Panc1 (cell line): ENCODE data around the gene DNTT. TPM values are rescaled to one million over a fixed set of nuclear protein-coding genes. Genes with fewer than 3 reads are reported as not detected.

ENCODE experiments used
- ATAC-seq: fragments of 200-7000 bp; cut with Tn5 transposase; 2 replicates; pipeline ENCODE4 v1.9.1; 2020; ENCODE audit warnings: mild to moderate bottlenecking, moderate library complexity
- BruUV-seq: library from RNA; stranded (reverse); fragments of 400-500 nt; replicated peaks from 2 replicates; lab custom pipeline; 2021; lab: Mats Ljungman, UMichigan
- CTCF ChIA-PET: fragments of 300-600 bp; sonication (Branson Sonifier 250); formaldehyde crosslinking; loops from one replicate; lab custom pipeline; 2022; ENCODE audit warnings: antibody characterized with exemption; lab: Charles Lee
- POLR2A ChIA-PET: fragments of 300-600 bp; sonication (Branson Sonifier 250); formaldehyde crosslinking; loops from one replicate; lab custom pipeline; 2022; ENCODE audit warnings: antibody characterized with exemption; lab: Charles Lee
- DNase-seq: peaks from one replicate; pipeline ENCODE4 v3.0.0-alpha.2; 2010; ENCODE audit warnings: low read depth, low spot score
- H3K27ac ChIP-seq: 2 replicates; pipeline ENCODE4 v1.5.1; 2011; ENCODE audit warnings: mild to moderate bottlenecking, low read length, inconsistent platforms
- H3K27me3 ChIP-seq: fragments of 200-500 bp; sonication (Bioruptor generic); 2 replicates; pipeline ENCODE4 v1.6.0; 2014; ENCODE audit warnings: low read length, inconsistent platforms; ENCODE audit not compliant: control insufficient read depth, insufficient read depth
- H3K36me3 ChIP-seq: fragments of 200-500 bp; sonication (Bioruptor generic); 2 replicates; pipeline ENCODE4 v1.5.1; 2014; ENCODE audit warnings: inconsistent platforms, mild to moderate bottlenecking, low read length, moderate library complexity; ENCODE audit not compliant: control insufficient read depth, insufficient read depth
- H3K4me1 ChIP-seq: 2 replicates; pipeline ENCODE4 v1.5.1; 2011; ENCODE audit warnings: inconsistent platforms, mild to moderate bottlenecking, low read length, moderate library complexity; ENCODE audit not compliant: control insufficient read depth, insufficient read depth
- H3K4me3 ChIP-seq, 2 experiments: 2 replicates each; pipeline ENCODE4 v1.5.1; 2011 to 2012; ENCODE audit warnings: low read depth in 2 of 2, low read length in 2 of 2, mild to moderate bottlenecking in 2 of 2, inconsistent platforms in 1 of 2, moderate library complexity in 1 of 2
- H3K9me3 ChIP-seq: fragments of 200-500 bp; sonication (Bioruptor generic); 2 replicates; pipeline ENCODE4 v1.5.1; 2014; ENCODE audit warnings: low read depth, mild to moderate bottlenecking, inconsistent platforms, low read length, moderate library complexity; ENCODE audit not compliant: control insufficient read depth, insufficient read depth
- CTCF ChIP-seq: fragments of 450-650 bp; IDR thresholded peaks from 2 replicates; pipeline ENCODE4 v1.5.1; 2017; ENCODE audit warnings: mild to moderate bottlenecking
- POLR2AphosphoS5 ChIP-seq: IDR thresholded peaks from 2 replicates; pipeline ENCODE4 v1.6.1; 2012; ENCODE audit warnings: mild to moderate bottlenecking, low read depth, low read length, moderate library complexity
- SIN3A ChIP-seq: IDR thresholded peaks from 2 replicates; pipeline ENCODE4 v1.6.1; 2012; ENCODE audit warnings: low read depth, mild to moderate bottlenecking, low read length, moderate library complexity, borderline replicate concordance; ENCODE audit not compliant: insufficient read depth
- TCF7L2 ChIP-seq: IDR thresholded peaks from 2 replicates; pipeline ENCODE4 v1.6.1; 2011; ENCODE audit warnings: mild to moderate bottlenecking, low read depth, low read length, inconsistent platforms
- in situ Hi-C: cut with HindIII; loops from 2 replicates; pipeline ENCODE4 v1.10.0; 2016; ENCODE audit warnings: low sequenced_read_pairs, low pct_unique_long_range_greater_than_20kb
- intact Hi-C: fragments of 100-400 bp; cut with micrococcal nuclease; formaldehyde crosslinking; loops from one replicate; pipeline ENCODE4 v1.10.0; 2022; ENCODE audit not compliant: unreplicated experiment
- total RNA-seq: library from RNA; stranded (reverse); gene quantifications from one replicate; pipeline ENCODE4 v1.2.1, GENCODE V29; 2021; ENCODE audit not compliant: unreplicated experiment
- TF ChIP-seq, protein P1 (sequence below), 2 experiments: IDR thresholded peaks; 2 replicates each; pipeline ENCODE4 v1.6.1; 2011 to 2012; ENCODE audit warnings: low read depth in 2 of 2, control low read depth in 1 of 2, low read length in 1 of 2, mild to moderate bottlenecking in 1 of 2, moderate library complexity in 1 of 2; ENCODE audit not compliant: insufficient read depth in 1 of 2

Gene DNTT
- total RNA-seq, 1 experiment from 2014 or later = not detected

- Histone ChIP-seq H3K4me3 (no peak overlapping the region), H3K27me3 (peaks cover 1% of the 10 kb centered on the region; the same call in 1 of the 2 replicates), H3K27ac (no peak overlapping the region), H3K9me3 (no peaks in the 10 kb centered on the region), H3K36me3 (no peaks in the 10 kb centered on the region), H3K4me1 (no peaks in the 10 kb centered on the region)
- in situ Hi-C loops (no loop called here), intact Hi-C loops (no loop called here)
- no TSS peak for BruUV-seq
- ChIA-PET CTCF (no interaction called here), POLR2A (no interaction called here)
- ATAC-seq (no peak), DNase-seq (no peak)
- no peak for TF ChIP-seq POLR2AphosphoS5
- no peak for TF ChIP-seq TCF7L2
- no peak for TF ChIP-seq SIN3A
- TF ChIP-seq, protein P1, sequence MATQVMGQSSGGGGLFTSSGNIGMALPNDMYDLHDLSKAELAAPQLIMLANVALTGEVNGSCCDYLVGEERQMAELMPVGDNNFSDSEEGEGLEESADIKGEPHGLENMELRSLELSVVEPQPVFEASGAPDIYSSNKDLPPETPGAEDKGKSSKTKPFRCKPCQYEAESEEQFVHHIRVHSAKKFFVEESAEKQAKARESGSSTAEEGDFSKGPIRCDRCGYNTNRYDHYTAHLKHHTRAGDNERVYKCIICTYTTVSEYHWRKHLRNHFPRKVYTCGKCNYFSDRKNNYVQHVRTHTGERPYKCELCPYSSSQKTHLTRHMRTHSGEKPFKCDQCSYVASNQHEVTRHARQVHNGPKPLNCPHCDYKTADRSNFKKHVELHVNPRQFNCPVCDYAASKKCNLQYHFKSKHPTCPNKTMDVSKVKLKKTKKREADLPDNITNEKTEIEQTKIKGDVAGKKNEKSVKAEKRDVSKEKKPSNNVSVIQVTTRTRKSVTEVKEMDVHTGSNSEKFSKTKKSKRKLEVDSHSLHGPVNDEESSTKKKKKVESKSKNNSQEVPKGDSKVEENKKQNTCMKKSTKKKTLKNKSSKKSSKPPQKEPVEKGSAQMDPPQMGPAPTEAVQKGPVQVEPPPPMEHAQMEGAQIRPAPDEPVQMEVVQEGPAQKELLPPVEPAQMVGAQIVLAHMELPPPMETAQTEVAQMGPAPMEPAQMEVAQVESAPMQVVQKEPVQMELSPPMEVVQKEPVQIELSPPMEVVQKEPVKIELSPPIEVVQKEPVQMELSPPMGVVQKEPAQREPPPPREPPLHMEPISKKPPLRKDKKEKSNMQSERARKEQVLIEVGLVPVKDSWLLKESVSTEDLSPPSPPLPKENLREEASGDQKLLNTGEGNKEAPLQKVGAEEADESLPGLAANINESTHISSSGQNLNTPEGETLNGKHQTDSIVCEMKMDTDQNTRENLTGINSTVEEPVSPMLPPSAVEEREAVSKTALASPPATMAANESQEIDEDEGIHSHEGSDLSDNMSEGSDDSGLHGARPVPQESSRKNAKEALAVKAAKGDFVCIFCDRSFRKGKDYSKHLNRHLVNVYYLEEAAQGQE (IDR thresholded peaks at IDR 0.05; ENCODE audit: insufficient read depth in 1 of 2, low read depth in 2 of 2, low read length in 1 of 2) = no peak
- no peak for TF ChIP-seq CTCF
Measured at GRCh38 chr10:96280859-96281258, 23.4 kb upstream of the DNTT start.

GRCh38 chr10:96281444-96282029, 22.7 kb upstream of the DNTT start:
- no peaks in the 10 kb centered on the region for H3K9me3 ChIP-seq
- no peaks in the 10 kb centered on the region for H3K36me3 ChIP-seq
- ATAC-seq (no peak), DNase-seq (no peak)
- H3K27me3 ChIP-seq = peaks cover 5% of the 10 kb centered on the region; the same call in 1 of the 2 replicates
- intact Hi-C loops (no loop called here), in situ Hi-C loops (no loop called here)
- BruUV-seq = no TSS peak
- TF ChIP-seq CTCF (no peak), SIN3A (no peak), POLR2AphosphoS5 (no peak), TCF7L2 (no peak)
- TF ChIP-seq, protein P1 (IDR thresholded peaks at IDR 0.05; ENCODE audit: insufficient read depth in 1 of 2, low read depth in 2 of 2, low read length in 1 of 2) = no peak
- POLR2A ChIA-PET = no interaction called here
- no peak overlapping the region for H3K4me3 ChIP-seq
- H3K4me1 ChIP-seq = no peaks in the 10 kb centered on the region
- H3K27ac ChIP-seq = no peak overlapping the region
- CTCF ChIA-PET = no interaction called here
